A549 (cell line): Measurements from ENCODE around the gene SPATA12. TPM values are rescaled to one million over a fixed set of nuclear protein-coding genes. Genes with fewer than 3 reads are reported as not detected.

Source experiments
- ATAC-seq, 2 experiments: fragments of 200-7000 bp in 1 of 2; fragments of >200 bp in 1 of 2; cut with Nextera tagmentation in 1 of 2; cut with Tn5 transposase in 1 of 2; 3 replicates each; pipeline versions ENCODE4 v1.8.0 to v1.9.1; 2018 to 2020; ENCODE audit warnings: mild to moderate bottlenecking in 1 of 2, moderate library complexity in 1 of 2
- CTCF ChIA-PET: fragments of 300-600 bp; sonication (Branson Sonifier 250); formaldehyde crosslinking; extraction: SDS; loops from one replicate; lab custom pipeline; 2021; ENCODE audit warnings: antibody characterized with exemption, inconsistent platforms; lab: Yijun Ruan, JAX
- POLR2A ChIA-PET: fragments of 350-600 bp; formaldehyde crosslinking; extraction: SDS; loops from one replicate; lab custom pipeline; 2021; ENCODE audit warnings: antibody characterized with exemption, inconsistent platforms; lab: Yijun Ruan, JAX
- DNase-seq, 2 experiments: peaks; one replicate each; pipeline versions ENCODE4 v3.0.0 to v3.0.0-alpha.2; 2011 to 2016; ENCODE audit warnings: low read depth in 1 of 2, low spot score in 1 of 2
- FAIRE-seq: peaks from 2 replicates; lab custom pipeline; 2011; peaks lifted over from hg19 to GRCh38; lab: Jason Lieb, UNC
- H3K27ac ChIP-seq, 2 experiments: fragments of >200 bp; sonication (Bioruptor Twin); formaldehyde crosslinking; 3 replicates each; pipeline ENCODE4 v1.5.1; 2016 to 2017
- H3K4me1 ChIP-seq: fragments of >200 bp; sonication (Bioruptor Twin); formaldehyde crosslinking; 3 replicates; pipeline ENCODE4 v1.6.1; 2016
- H3K4me2 ChIP-seq: fragments of >200 bp; sonication (Bioruptor Twin); formaldehyde crosslinking; 3 replicates; pipeline ENCODE4 v1.6.1; 2016
- H3K4me3 ChIP-seq: fragments of >200 bp; sonication (Bioruptor Twin); formaldehyde crosslinking; 3 replicates; pipeline ENCODE4 v1.5.1; 2016
- H3K9me3 ChIP-seq: fragments of >200 bp; sonication (Bioruptor Twin); formaldehyde crosslinking; 3 replicates; pipeline ENCODE4 v1.6.1; 2016
- BHLHE40 ChIP-seq: IDR thresholded peaks from 2 replicates; pipeline ENCODE4 v1.6.1; 2012; ENCODE audit warnings: low read depth, low read length, inconsistent platforms
- CBX2 ChIP-seq: fragments of 200-600 bp; sonication (generic); IDR thresholded peaks from 2 replicates; pipeline ENCODE4 v1.6.1; 2016; ENCODE audit warnings: low read depth, mild to moderate bottlenecking, borderline replicate concordance
- CBX8 ChIP-seq: fragments of 200-600 bp; sonication (generic); IDR thresholded peaks from 2 replicates; pipeline ENCODE4 v1.6.1; 2016
- E2F6 ChIP-seq: IDR thresholded peaks from 2 replicates; pipeline ENCODE4 v1.6.1; 2012; ENCODE audit warnings: low read depth, borderline replicate concordance
- EHF ChIP-seq: fragments of 250-450 bp; sonication (Bioruptor Pico); IDR thresholded peaks from 2 replicates; pipeline ENCODE4 v1.5.0; 2020; ENCODE audit warnings: mild to moderate bottlenecking
- EP300 ChIP-seq, 2 experiments: fragments of >200 bp; sonication (Bioruptor Twin); formaldehyde crosslinking; IDR thresholded peaks; 2 replicates in 1 of 2; 3 replicates in 1 of 2; pipeline ENCODE4 v1.6.1; 2016 to 2017
- HDAC2 ChIP-seq: fragments of 200-600 bp; sonication (generic); IDR thresholded peaks from 2 replicates; pipeline ENCODE4 v1.6.1; 2016
- HOXB5 ChIP-seq: fragments of 250-450 bp; sonication (Bioruptor Pico); IDR thresholded peaks from 2 replicates; pipeline ENCODE4 v1.5.0; 2020; ENCODE audit warnings: mild to moderate bottlenecking, moderate library complexity
- KDM5A ChIP-seq: fragments of 200-600 bp; sonication (generic); IDR thresholded peaks from 2 replicates; pipeline ENCODE4 v1.6.1; 2016; ENCODE audit warnings: antibody characterized with exemption, mild to moderate bottlenecking
- NPAS2 ChIP-seq: fragments of 250-450 bp; sonication (Bioruptor Pico); IDR thresholded peaks from 2 replicates; pipeline ENCODE4 v1.8.0; 2022; ENCODE audit warnings: mild to moderate bottlenecking, moderate library complexity, borderline replicate concordance
- POLR2AphosphoS2 ChIP-seq: conservative IDR thresholded peaks from 2 replicates; pipeline ENCODE4 v1.6.1; 2012; ENCODE audit warnings: low read length, improper control_type of control experiment, inconsistent platforms
- RAD21 ChIP-seq, 2 experiments: fragments of >200 bp in 1 of 2; sonication (Bioruptor Twin) in 1 of 2; formaldehyde crosslinking in 1 of 2; IDR thresholded peaks in 1 of 2; conservative IDR thresholded peaks in 1 of 2; 2 replicates in 1 of 2; 3 replicates in 1 of 2; pipeline ENCODE4 v1.6.1; 2012 to 2018; ENCODE audit warnings: inconsistent platforms in 1 of 2
- SREBF2 ChIP-seq: fragments of 450-650 bp; IDR thresholded peaks from 2 replicates; pipeline ENCODE4 v1.6.1; 2014; ENCODE audit warnings: mild to moderate bottlenecking, moderate library complexity
- TFCP2L1 ChIP-seq: fragments of 250-450 bp; sonication (Bioruptor Pico); IDR thresholded peaks from 2 replicates; pipeline ENCODE4 v1.5.0; 2021; ENCODE audit warnings: mild to moderate bottlenecking
- TP53 ChIP-seq: fragments of 250-450 bp; sonication (Bioruptor Pico); IDR thresholded peaks from 2 replicates; pipeline ENCODE4 v1.5.0; 2021; ENCODE audit warnings: mild to moderate bottlenecking, moderate library complexity
- ZNF302 ChIP-seq: fragments of 250-450 bp; sonication (Bioruptor Pico); IDR thresholded peaks from 2 replicates; pipeline ENCODE4 v1.9.0; 2021; ENCODE audit warnings: inconsistent platforms, mild to moderate bottlenecking, moderate library complexity
- ZSCAN20 ChIP-seq: fragments of 250-450 bp; sonication (Bioruptor Pico); IDR thresholded peaks from 2 replicates; pipeline ENCODE4 v1.8.0; 2022; ENCODE audit warnings: mild to moderate bottlenecking, moderate library complexity
- WGBS: methylation state at CpG from one replicate; pipeline ENCODE4 v1.1.6; 2017; ENCODE audit errors: missing lambda C conversion rate; 5-methylcytosine and 5-hydroxymethylcytosine counted together
- polyA plus RNA-seq, 4 experiments: library from polyadenylated mRNA; depleted of rRNA in 3 of 4; stranded (reverse); fragments of >200 nt; fragmentation: RNase III in 1 of 4; extraction: RNeasy Plus Mini Kit Qiagen cat#74134 plus additional on column Dnase treatment in 1 of 4; gene quantifications; 2 replicates in 3 of 4; 3 replicates in 1 of 4; pipeline ENCODE4 v1.2.3, GENCODE V29; 2011 to 2017
- TF ChIP-seq, protein P1 (sequence below): IDR thresholded peaks from 2 replicates; pipeline ENCODE4 v1.6.1; 2012
- TF ChIP-seq, protein P2 (sequence below): IDR thresholded peaks from 2 replicates; pipeline ENCODE4 v1.6.1; 2012
- TF ChIP-seq, protein P3 (sequence below): fragments of 200-600 bp; sonication (generic); IDR thresholded peaks from 2 replicates; pipeline ENCODE4 v1.6.1; 2016; ENCODE audit warnings: antibody characterized with exemption, mild to moderate bottlenecking, moderate library complexity

The SPATA12 gene
- polyA plus RNA-seq, 2 of the 4 experiments (the other 2 are of a cell fraction): 0.17 to 0.18 TPM

GRCh38 chr3:57109437-57110199 is 49.2 kb downstream of the SPATA12 start:
- no peak for TF ChIP-seq ZNF302 (CRISPR knock-in tag)
- TF ChIP-seq, protein P1, sequence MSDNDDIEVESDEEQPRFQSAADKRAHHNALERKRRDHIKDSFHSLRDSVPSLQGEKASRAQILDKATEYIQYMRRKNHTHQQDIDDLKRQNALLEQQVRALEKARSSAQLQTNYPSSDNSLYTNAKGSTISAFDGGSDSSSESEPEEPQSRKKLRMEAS: no peak
- no peak for TF ChIP-seq BHLHE40
- TF ChIP-seq CBX8: no peak
- FAIRE-seq (no peak), DNase-seq (no peak), ATAC-seq (no peak)
- H3K4me2 ChIP-seq: no peak overlapping the region
- H3K4me3 ChIP-seq: no peak overlapping the region
- no peaks in the 10 kb centered on the region for H3K9me3 ChIP-seq
- no peak overlapping the region for H3K27ac ChIP-seq
- POLR2A ChIA-PET: no interaction called here
- 74% methylated on average over 15 of the region's 15 CpGs for WGBS
- CTCF ChIA-PET: interaction anchor here (0.8 to 3.3 kb wide), 3 partner anchors 9 to 122 kb away, joined by 3 to 27 read pairs (median 3); no protein-coding TSS in a partner anchor
- H3K4me1 ChIP-seq: no peaks in the 10 kb centered on the region; the same call in 2 of the 3 replicates

DNA sequence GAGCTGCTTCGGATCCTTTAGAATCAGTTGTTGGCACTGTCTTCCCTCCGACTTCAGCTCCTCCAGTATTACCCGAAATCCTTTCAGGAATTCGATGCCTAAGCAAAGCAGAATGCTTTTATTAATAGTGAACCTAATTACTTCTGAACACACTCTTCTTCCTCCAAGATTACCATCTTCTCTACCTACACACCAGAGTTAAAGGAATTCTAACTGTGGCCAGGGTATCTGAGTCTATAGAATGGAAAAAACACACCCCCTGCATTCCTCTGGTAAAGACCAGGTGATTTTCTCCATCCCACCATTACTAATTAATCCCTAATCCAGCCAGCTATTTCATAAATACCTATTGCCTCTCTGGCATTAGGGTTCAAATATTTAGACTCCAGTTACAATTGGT is 49.8 kb downstream of the SPATA12 start:
- H3K9me3 ChIP-seq: no peaks in the 10 kb centered on the region
- H3K4me2 ChIP-seq: no peak overlapping the region
- no peaks in the 10 kb centered on the region; the same call in 2 of the 3 replicates for H3K4me1 ChIP-seq
- TF ChIP-seq HOXB5 (CRISPR knock-in tag): no peak
- no peak for TF ChIP-seq ZSCAN20 (CRISPR knock-in tag)
- TF ChIP-seq, protein P2, sequence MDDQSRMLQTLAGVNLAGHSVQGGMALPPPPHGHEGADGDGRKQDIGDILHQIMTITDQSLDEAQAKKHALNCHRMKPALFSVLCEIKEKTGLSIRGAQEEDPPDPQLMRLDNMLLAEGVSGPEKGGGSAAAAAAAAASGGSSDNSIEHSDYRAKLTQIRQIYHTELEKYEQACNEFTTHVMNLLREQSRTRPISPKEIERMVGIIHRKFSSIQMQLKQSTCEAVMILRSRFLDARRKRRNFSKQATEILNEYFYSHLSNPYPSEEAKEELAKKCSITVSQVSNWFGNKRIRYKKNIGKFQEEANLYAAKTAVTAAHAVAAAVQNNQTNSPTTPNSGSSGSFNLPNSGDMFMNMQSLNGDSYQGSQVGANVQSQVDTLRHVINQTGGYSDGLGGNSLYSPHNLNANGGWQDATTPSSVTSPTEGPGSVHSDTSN: no peak
- TF ChIP-seq, all 56 proteins: peak for 0
- ChIA-PET POLR2A (no interaction called here), CTCF (interaction anchor here (0.8 to 3.3 kb wide), 4 partner anchors 10 to 122 kb away, joined by 3 to 27 read pairs (median 3); no protein-coding TSS in a partner anchor)
- no peak overlapping the region for H3K27ac ChIP-seq
- DNase-seq: no peak
- 63% methylated on average over 4 of the region's 4 CpGs for WGBS
- H3K4me3 ChIP-seq: no peak overlapping the region
- ATAC-seq: no peak
- FAIRE-seq: no peak

DNA sequence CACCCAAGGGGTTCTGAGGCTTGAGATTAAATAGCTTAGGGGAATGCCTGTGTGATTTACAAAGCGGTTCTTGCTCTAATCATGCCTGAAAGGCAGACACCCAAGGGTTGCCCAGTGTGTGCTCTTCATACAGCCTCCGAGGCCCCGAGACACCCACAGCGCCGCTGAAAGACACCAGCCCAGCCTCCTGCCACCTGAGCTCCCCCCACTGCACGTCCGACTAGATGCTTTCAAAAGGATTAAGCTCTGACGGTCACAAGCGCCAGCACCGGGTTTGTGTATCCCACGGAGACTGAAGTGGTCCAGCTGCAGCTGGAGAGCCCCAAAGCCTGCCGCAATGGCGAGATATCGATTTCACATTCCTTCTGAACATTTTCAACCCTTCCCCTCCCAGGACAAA is 50.3 kb downstream of the SPATA12 start:
- Histone ChIP-seq H3K4me1 (no peaks in the 10 kb centered on the region; the same call in 2 of the 3 replicates), H3K4me2 (no peak overlapping the region), H3K9me3 (no peaks in the 10 kb centered on the region), H3K27ac (no peak overlapping the region), H3K4me3 (no peak overlapping the region)
- ChIA-PET CTCF (interaction anchor here (0.8 to 3.3 kb wide), 3 partner anchors 10 to 123 kb away, joined by 3 to 27 read pairs (median 3); no protein-coding TSS in a partner anchor), POLR2A (no interaction called here)
- no peak for ATAC-seq
- FAIRE-seq: no peak
- DNase-seq: no peak
- 88% methylated on average over 14 of the region's 14 CpGs for whole genome bisulfite sequencing
- no peak for TF ChIP-seq EHF (CRISPR knock-in tag)
- no peak for TF ChIP-seq POLR2AphosphoS2
- no peak for TF ChIP-seq E2F6
- TF ChIP-seq SREBF2: no peak
- no peak for TF ChIP-seq EP300 (IDR thresholded peaks at IDR 0.05)

- H3K4me2 ChIP-seq: no peak overlapping the region
- no peaks in the 10 kb centered on the region for H3K9me3 ChIP-seq
- no peak overlapping the region for H3K4me3 ChIP-seq
- CTCF ChIA-PET: interaction anchor here (1.1 to 3.3 kb wide), 2 partner anchors 8 to 12 kb away, joined by 3 to 27 read pairs; no protein-coding TSS in a partner anchor
- H3K27ac ChIP-seq: no peak overlapping the region
- FAIRE-seq: no peak
- POLR2A ChIA-PET: no interaction called here
- WGBS: 49% methylated on average over 5 of the region's 5 CpGs
- peak in 1 of 2 experiments; percentile 62; a peak in 2 of 6 replicates for ATAC-seq
- peak; percentile 15 to 23 for DNase-seq
- no peaks in the 10 kb centered on the region; the same call in 2 of the 3 replicates for H3K4me1 ChIP-seq
- TF ChIP-seq KDM5A: no peak
- TF ChIP-seq CBX2: no peak
- no peak for TF ChIP-seq POLR2AphosphoS2
- no peak for TF ChIP-seq HDAC2
- TF ChIP-seq, protein P2: no peak
- TF ChIP-seq, protein P3, sequence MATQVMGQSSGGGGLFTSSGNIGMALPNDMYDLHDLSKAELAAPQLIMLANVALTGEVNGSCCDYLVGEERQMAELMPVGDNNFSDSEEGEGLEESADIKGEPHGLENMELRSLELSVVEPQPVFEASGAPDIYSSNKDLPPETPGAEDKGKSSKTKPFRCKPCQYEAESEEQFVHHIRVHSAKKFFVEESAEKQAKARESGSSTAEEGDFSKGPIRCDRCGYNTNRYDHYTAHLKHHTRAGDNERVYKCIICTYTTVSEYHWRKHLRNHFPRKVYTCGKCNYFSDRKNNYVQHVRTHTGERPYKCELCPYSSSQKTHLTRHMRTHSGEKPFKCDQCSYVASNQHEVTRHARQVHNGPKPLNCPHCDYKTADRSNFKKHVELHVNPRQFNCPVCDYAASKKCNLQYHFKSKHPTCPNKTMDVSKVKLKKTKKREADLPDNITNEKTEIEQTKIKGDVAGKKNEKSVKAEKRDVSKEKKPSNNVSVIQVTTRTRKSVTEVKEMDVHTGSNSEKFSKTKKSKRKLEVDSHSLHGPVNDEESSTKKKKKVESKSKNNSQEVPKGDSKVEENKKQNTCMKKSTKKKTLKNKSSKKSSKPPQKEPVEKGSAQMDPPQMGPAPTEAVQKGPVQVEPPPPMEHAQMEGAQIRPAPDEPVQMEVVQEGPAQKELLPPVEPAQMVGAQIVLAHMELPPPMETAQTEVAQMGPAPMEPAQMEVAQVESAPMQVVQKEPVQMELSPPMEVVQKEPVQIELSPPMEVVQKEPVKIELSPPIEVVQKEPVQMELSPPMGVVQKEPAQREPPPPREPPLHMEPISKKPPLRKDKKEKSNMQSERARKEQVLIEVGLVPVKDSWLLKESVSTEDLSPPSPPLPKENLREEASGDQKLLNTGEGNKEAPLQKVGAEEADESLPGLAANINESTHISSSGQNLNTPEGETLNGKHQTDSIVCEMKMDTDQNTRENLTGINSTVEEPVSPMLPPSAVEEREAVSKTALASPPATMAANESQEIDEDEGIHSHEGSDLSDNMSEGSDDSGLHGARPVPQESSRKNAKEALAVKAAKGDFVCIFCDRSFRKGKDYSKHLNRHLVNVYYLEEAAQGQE: no peak
- TF ChIP-seq, protein P1: no peak
- no peak for TF ChIP-seq TP53 (CRISPR knock-in tag)
- no peak for TF ChIP-seq CBX8
- TF ChIP-seq RAD21 (conservative IDR thresholded peaks at IDR 0.05 in 1 of 2, IDR thresholded peaks at IDR 0.05 in 1 of 2): no peak
- no peak for TF ChIP-seq TFCP2L1
- no peak for TF ChIP-seq NPAS2 (CRISPR knock-in tag)
Observed at GRCh38 chr3:57112206-57112605, 51.7 kb downstream of the SPATA12 start.
